Measurements from ENCODE around the gene MICALL2. TPM values are rescaled to one million over a fixed set of nuclear protein-coding genes. Genes with fewer than 3 reads are reported as not detected.

MICALL2 gene
- total and polyA plus RNA-seq, 4 donors = 2.9 to 16.3 (median 7.6) TPM

- Histone ChIP-seq H3K27me3 (ENCODE audit: control insufficient read depth in 4 of 4, insufficient read depth in 4 of 4, low read length in 3 of 4) (no peaks in the 10 kb centered on the region), H3K9me3 (ENCODE audit: control insufficient read depth in 4 of 4, low read length in 3 of 4) (no peaks in the 10 kb centered on the region), H3K9ac (ENCODE audit: low read depth in 1 of 2, low read length in 2 of 2) (no peak overlapping the region), H3K4me1 (ENCODE audit: control insufficient read depth in 4 of 4, insufficient read depth in 4 of 4, low read length in 3 of 4) (peaks cover 6 to 12% (median 11%) of the 10 kb centered on the region in 4 donors), H3K4me3 (ENCODE audit: low read depth in 1 of 3, low read length in 3 of 3) (no peak overlapping the region), H3K27ac (ENCODE audit: low read depth in 1 of 2, low read length in 2 of 2) (no peak overlapping the region), H3K36me3 (ENCODE audit: control insufficient read depth in 4 of 4, insufficient read depth in 3 of 4, low read depth in 1 of 4, low read length in 3 of 4) (peaks cover 2 to 33% (median 17%) of the 10 kb centered on the region in 4 donors)
- no peak for DNase-seq (ENCODE audit: low spot score)
- no peak for TF ChIP-seq SP1 (IDR thresholded peaks at IDR 0.05)
- 93% methylated on average over 24 of the region's 24 CpGs for WGBS
Observed at GRCh38 chr7:1468643-1469298, 9.5 kb upstream of the MICALL2 start.

GRCh38 chr7:1468203-1468602, 8.9 kb upstream of the MICALL2 start:
- Histone ChIP-seq H3K4me3 (ENCODE audit: low read depth in 1 of 3, low read length in 3 of 3) (no peak overlapping the region), H3K36me3 (ENCODE audit: control insufficient read depth in 4 of 4, insufficient read depth in 3 of 4, low read depth in 1 of 4, low read length in 3 of 4) (peaks cover 2 to 29% (median 16%) of the 10 kb centered on the region in 4 donors), H3K4me1 (ENCODE audit: control insufficient read depth in 4 of 4, insufficient read depth in 4 of 4, low read length in 3 of 4) (peaks cover 6 to 12% (median 11%) of the 10 kb centered on the region in 4 donors), H3K9ac (ENCODE audit: low read depth in 1 of 2, low read length in 2 of 2) (no peak overlapping the region), H3K27me3 (ENCODE audit: control insufficient read depth in 4 of 4, insufficient read depth in 4 of 4, low read length in 3 of 4) (no peaks in the 10 kb centered on the region), H3K27ac (ENCODE audit: low read depth in 1 of 2, low read length in 2 of 2) (no peak overlapping the region), H3K9me3 (ENCODE audit: control insufficient read depth in 4 of 4, low read length in 3 of 4) (no peaks in the 10 kb centered on the region)
- TF ChIP-seq YY1 (IDR thresholded peaks at IDR 0.05) = no peak
- TF ChIP-seq FOXA2 (IDR thresholded peaks at IDR 0.05) = no peak
- no peak for TF ChIP-seq HNF4A (conservative IDR thresholded peaks at IDR 0.05)
- TF ChIP-seq SP1 (IDR thresholded peaks at IDR 0.05) = no peak
- TF ChIP-seq GABPA (IDR thresholded peaks at IDR 0.05 in 1 of 2, conservative IDR thresholded peaks at IDR 0.05 in 1 of 2) = no peak
- TF ChIP-seq JUND (IDR thresholded peaks at IDR 0.05) = no peak
- no peak for TF ChIP-seq HNF4G (IDR thresholded peaks at IDR 0.05)
- TF ChIP-seq FOXA1 (IDR thresholded peaks at IDR 0.05) = no peak
- no peak for TF ChIP-seq ZBTB33 (IDR thresholded peaks at IDR 0.05)
- TF ChIP-seq REST (IDR thresholded peaks at IDR 0.05) = no peak
- TF ChIP-seq ATF3 (IDR thresholded peaks at IDR 0.05) = no peak
- TF ChIP-seq EGR1 (IDR thresholded peaks at IDR 0.05; ENCODE audit: low read depth in 2 of 2) = no peak
- TF ChIP-seq CTCF (IDR thresholded peaks at IDR 0.05; ENCODE audit: low read depth, low read length, missing input control) = no peak
- TF ChIP-seq NR2F2 (IDR thresholded peaks at IDR 0.05) = no peak
- TF ChIP-seq MAX (IDR thresholded peaks at IDR 0.05) = no peak
- no peak for TF ChIP-seq RXRA (IDR thresholded peaks at IDR 0.05)
- TF ChIP-seq RAD21 (IDR thresholded peaks at IDR 0.05) = no peak
- no peak for TF ChIP-seq TAF1 (conservative IDR thresholded peaks at IDR 0.05)
- WGBS = 94% methylated on average over 13 of the region's 13 CpGs
- DNase-seq (ENCODE audit: low spot score) = no peak

All from liver (tissue), 9 donors.